ENCODE results near the gene TARBP2. TPM values are rescaled to one million over a fixed set of nuclear protein-coding genes. Genes with fewer than 3 reads are reported as not detected.

TARBP2 gene
- polyA plus RNA-seq, 3 donors = 16.6 to 39.4 (median 24.4) TPM

DNA sequence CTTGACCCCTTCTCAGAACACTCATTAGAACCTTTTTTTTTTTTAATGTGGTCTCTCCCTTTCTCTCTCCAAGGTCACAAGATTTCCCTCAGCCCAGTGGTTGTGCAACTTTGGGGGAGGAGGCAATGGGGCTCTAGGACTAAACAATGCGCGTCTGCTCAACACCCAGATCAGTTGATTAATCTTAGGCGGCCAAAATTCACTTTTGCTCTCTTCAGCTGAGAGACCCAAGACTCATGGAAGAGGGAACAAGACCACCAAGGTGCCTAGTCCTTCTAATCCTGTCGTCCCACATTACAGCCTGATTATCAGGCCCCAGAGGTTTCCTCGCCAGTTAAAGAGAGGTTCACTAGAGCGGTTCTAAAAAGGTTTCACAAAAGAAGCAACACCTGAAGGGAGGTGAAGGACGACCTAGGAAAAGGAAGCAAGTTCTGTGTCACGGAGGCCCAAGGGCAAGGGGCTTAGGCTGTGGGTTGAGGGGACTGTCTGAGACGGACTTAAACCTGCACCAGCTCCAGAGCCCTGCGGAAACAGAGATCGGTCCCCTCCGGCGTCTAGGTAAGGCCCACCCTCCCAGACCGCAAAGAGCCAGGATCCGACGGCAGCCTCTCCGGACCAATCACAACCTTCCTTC is 824 bp upstream of the TARBP2 start:
- DNase-seq = peak; percentile 77 to 85 (median 84)
- H3K27me3 Mint-ChIP-seq (ENCODE audit: low read depth in 3 of 3) = peaks cover 0 to 6% (median 0%) of the 10 kb centered on the region in 3 donors
- 0% methylated on average over 14 of the region's 17 CpGs for WGBS (ENCODE audit: insufficient coverage)
- Histone ChIP-seq H4K20me1 (ENCODE audit: insufficient read depth, low read length) (no peaks in the 10 kb centered on the region), H3K9me3 (replicated peaks in 1 of 2; ENCODE audit: control insufficient read depth in 1 of 2, insufficient read depth in 1 of 2, low read length in 2 of 2) (no peaks in the 10 kb centered on the region), H2AFZ (ENCODE audit: insufficient read depth, low read depth, low read length, poor library complexity, severe bottlenecking) (peak overlapping the region; percentile 84), H3K4me1 (ENCODE audit: control insufficient read depth in 1 of 2, insufficient read depth in 2 of 2, low read length in 2 of 2) (peaks cover 45 to 49% of the 10 kb centered on the region in 2 donors), H3K27ac (ENCODE audit: low read depth in 1 of 2, low read length in 2 of 2) (peak overlapping the region; percentile 99), H3K4me3 (replicated peaks in 1 of 3; ENCODE audit: low read depth in 2 of 3, low read length in 3 of 3) (peak overlapping the region; percentile 74 to 83 (median 81)), H3K27me3 (ENCODE audit: control insufficient read depth in 2 of 2, insufficient read depth in 2 of 2, low read length in 2 of 2) (no peaks in the 10 kb centered on the region), H3K4me2 (replicated peaks; ENCODE audit: extremely low read depth, low read length, poor library complexity, severe bottlenecking) (peak overlapping the region; percentile 97), H3K9ac (ENCODE audit: insufficient read depth, low read length, poor library complexity, severe bottlenecking) (peak overlapping the region; percentile 88), H3K36me3 (replicated peaks in 1 of 2; ENCODE audit: control insufficient read depth in 1 of 2, insufficient read depth in 2 of 2, low read length in 2 of 2) (peaks cover 12 to 19% of the 10 kb centered on the region in 2 donors), H3K79me2 (ENCODE audit: insufficient read depth, low read length) (peaks cover 24% of the 10 kb centered on the region)
- peaks cover 11 to 21% of the 10 kb centered on the region in 2 donors for H3K36me3 Mint-ChIP-seq
- peak overlapping the region; percentile 88 to 100 for H3K4me3 Mint-ChIP-seq
- intact Hi-C loops (cut with micrococcal nuclease) = loop anchor here (1.0 to 10.0 kb wide), 4 partner anchors 48 to 285 kb away; partner anchors contain the start of genes AAAS (in 1 of the 2) and PCBP2 (in 1 of the 2)
- peaks cover 51% of the 10 kb centered on the region for H3K4me1 Mint-ChIP-seq
- H3K9me3 Mint-ChIP-seq = no peaks in the 10 kb centered on the region
- H3K27ac Mint-ChIP-seq = peak overlapping the region; percentile 97 to 99 (median 99)
- TF ChIP-seq, protein P1, sequence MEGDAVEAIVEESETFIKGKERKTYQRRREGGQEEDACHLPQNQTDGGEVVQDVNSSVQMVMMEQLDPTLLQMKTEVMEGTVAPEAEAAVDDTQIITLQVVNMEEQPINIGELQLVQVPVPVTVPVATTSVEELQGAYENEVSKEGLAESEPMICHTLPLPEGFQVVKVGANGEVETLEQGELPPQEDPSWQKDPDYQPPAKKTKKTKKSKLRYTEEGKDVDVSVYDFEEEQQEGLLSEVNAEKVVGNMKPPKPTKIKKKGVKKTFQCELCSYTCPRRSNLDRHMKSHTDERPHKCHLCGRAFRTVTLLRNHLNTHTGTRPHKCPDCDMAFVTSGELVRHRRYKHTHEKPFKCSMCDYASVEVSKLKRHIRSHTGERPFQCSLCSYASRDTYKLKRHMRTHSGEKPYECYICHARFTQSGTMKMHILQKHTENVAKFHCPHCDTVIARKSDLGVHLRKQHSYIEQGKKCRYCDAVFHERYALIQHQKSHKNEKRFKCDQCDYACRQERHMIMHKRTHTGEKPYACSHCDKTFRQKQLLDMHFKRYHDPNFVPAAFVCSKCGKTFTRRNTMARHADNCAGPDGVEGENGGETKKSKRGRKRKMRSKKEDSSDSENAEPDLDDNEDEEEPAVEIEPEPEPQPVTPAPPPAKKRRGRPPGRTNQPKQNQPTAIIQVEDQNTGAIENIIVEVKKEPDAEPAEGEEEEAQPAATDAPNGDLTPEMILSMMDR (IDR thresholded peaks at IDR 0.05) = no peak

DNA sequence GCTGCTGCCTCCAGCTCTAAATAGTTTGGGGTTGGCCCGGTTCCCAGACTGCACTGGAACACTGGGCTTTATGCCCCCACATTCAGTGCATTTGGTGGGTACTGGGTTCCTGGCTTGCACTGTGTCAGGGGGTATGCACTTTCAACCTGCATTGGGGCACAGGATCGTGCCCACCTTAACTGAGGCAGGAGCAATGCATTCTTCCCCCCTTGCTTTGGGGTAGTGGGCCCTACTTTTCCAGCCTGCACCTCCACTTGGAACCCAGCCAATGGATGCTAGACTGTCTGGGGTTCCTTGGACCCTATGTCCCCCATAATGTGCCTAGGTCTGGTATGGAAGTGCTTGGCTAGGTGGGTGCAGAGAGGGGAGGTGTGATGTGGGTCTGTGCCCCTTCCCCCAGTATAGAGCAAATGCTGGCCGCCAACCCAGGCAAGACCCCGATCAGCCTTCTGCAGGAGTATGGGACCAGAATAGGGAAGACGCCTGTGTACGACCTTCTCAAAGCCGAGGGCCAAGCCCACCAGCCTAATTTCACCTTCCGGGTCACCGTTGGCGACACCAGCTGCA is 615 bp downstream of the TARBP2 start:
- peaks cover 0 to 6% (median 0%) of the 10 kb centered on the region in 3 donors for H3K27me3 Mint-ChIP-seq (ENCODE audit: low read depth in 3 of 3)
- Histone ChIP-seq H3K9me3 (replicated peaks in 1 of 2; ENCODE audit: control insufficient read depth in 1 of 2, insufficient read depth in 1 of 2, low read length in 2 of 2) (no peaks in the 10 kb centered on the region), H3K27me3 (ENCODE audit: control insufficient read depth in 2 of 2, insufficient read depth in 2 of 2, low read length in 2 of 2) (no peaks in the 10 kb centered on the region), H3K27ac (ENCODE audit: low read depth in 1 of 2, low read length in 2 of 2) (peak overlapping the region; percentile 99), H3K4me1 (ENCODE audit: control insufficient read depth in 1 of 2, insufficient read depth in 2 of 2, low read length in 2 of 2) (peaks cover 36 to 39% of the 10 kb centered on the region in 2 donors), H3K36me3 (replicated peaks in 1 of 2; ENCODE audit: control insufficient read depth in 1 of 2, insufficient read depth in 2 of 2, low read length in 2 of 2) (peaks cover 22 to 34% of the 10 kb centered on the region in 2 donors), H4K20me1 (ENCODE audit: insufficient read depth, low read length) (no peaks in the 10 kb centered on the region), H3K4me3 (replicated peaks in 1 of 3; ENCODE audit: low read depth in 2 of 3, low read length in 3 of 3) (peak overlapping the region; percentile 64 to 83 (median 81)), H3K9ac (ENCODE audit: insufficient read depth, low read length, poor library complexity, severe bottlenecking) (peak overlapping the region; percentile 88), H3K4me2 (replicated peaks; ENCODE audit: extremely low read depth, low read length, poor library complexity, severe bottlenecking) (peak overlapping the region; percentile 97), H3K79me2 (ENCODE audit: insufficient read depth, low read length) (peaks cover 24% of the 10 kb centered on the region), H2AFZ (ENCODE audit: insufficient read depth, low read depth, low read length, poor library complexity, severe bottlenecking) (peak overlapping the region; percentile 91)
- peaks cover 25 to 35% of the 10 kb centered on the region in 2 donors for H3K36me3 Mint-ChIP-seq
- peaks cover 40% of the 10 kb centered on the region for H3K4me1 Mint-ChIP-seq
- H3K9me3 Mint-ChIP-seq = no peaks in the 10 kb centered on the region
- WGBS (ENCODE audit: insufficient coverage) = 60% methylated on average over 7 of the region's 10 CpGs
- TF ChIP-seq, protein P1 (IDR thresholded peaks at IDR 0.05) = no peak
- intact Hi-C loops (cut with micrococcal nuclease) = loop anchor here (1.0 to 10.0 kb wide), 4 partner anchors 49 to 287 kb away; partner anchors contain the start of genes PCBP2 (in 2 of the 2) and AAAS (in 1 of the 2)
- no peak for DNase-seq
- H3K27ac Mint-ChIP-seq = peak overlapping the region; percentile 97 to 99 (median 99)
- H3K4me3 Mint-ChIP-seq = peak overlapping the region; percentile 88 to 92

All from CD14-positive monocyte (primary cell).